HepG2 (cell line): Measurements from ENCODE around the gene STK25. TPM values are rescaled to one million over a fixed set of nuclear protein-coding genes. Genes with fewer than 3 reads are reported as not detected.

ENCODE experiments used
- ASH2L ChIP-seq: fragments of 300-600, 200-600 bp; sonication (generic); IDR thresholded peaks from 2 replicates; pipeline ENCODE4 v1.7.0; 2017; ENCODE audit warnings: low read depth, mild to moderate bottlenecking, moderate library complexity, mixed read lengths, low read length; ENCODE audit not compliant: insufficient read length
- ELF4 ChIP-seq: sonication (generic); formaldehyde crosslinking; IDR thresholded peaks from 2 replicates; pipeline ENCODE4 v1.5.0; 2020; ENCODE audit warnings: missing genetic modification reagents, mild to moderate bottlenecking, moderate library complexity, borderline replicate concordance
- FOXO1 ChIP-seq: sonication (generic); formaldehyde crosslinking; IDR thresholded peaks from 2 replicates; pipeline ENCODE4 v1.4.0; 2020; ENCODE audit warnings: missing genetic modification reagents
- IRF2 ChIP-seq: IDR thresholded peaks from 2 replicates; pipeline ENCODE4 v1.6.1; 2018; ENCODE audit warnings: missing genetic modification reagents, missing compliant biosample characterization
- MAFG ChIP-seq: sonication (generic); formaldehyde crosslinking; IDR thresholded peaks from 2 replicates; pipeline ENCODE4 v1.5.1; 2020; ENCODE audit warnings: mild to moderate bottlenecking, missing genetic modification reagents
- MAX ChIP-seq: IDR thresholded peaks from 2 replicates; pipeline ENCODE4 v1.6.1; 2012; ENCODE audit warnings: inconsistent platforms
- PRMT3 ChIP-seq: sonication (generic); formaldehyde crosslinking; IDR thresholded peaks from 2 replicates; pipeline ENCODE4 v1.8.1; 2022; ENCODE audit warnings: low read depth, mild to moderate bottlenecking, moderate library complexity, missing genetic modification reagents, borderline replicate concordance
- XRCC5 ChIP-seq: fragments of 200-400 bp; formaldehyde crosslinking; optimal IDR thresholded peaks from 2 replicates; pipeline ENCODE3; 2017; ENCODE audit warnings: mild to moderate bottlenecking, low read length
- ZBTB1 ChIP-seq: sonication (generic); formaldehyde crosslinking; IDR thresholded peaks from 2 replicates; pipeline ENCODE4 v1.4.0; 2020; ENCODE audit warnings: missing genetic modification reagents, borderline replicate concordance
- ZFP36L2 ChIP-seq: sonication (generic); formaldehyde crosslinking; IDR thresholded peaks from 2 replicates; pipeline ENCODE4 v1.4.0; 2020; ENCODE audit warnings: missing genetic modification reagents
- ZNF18 ChIP-seq: sonication (generic); formaldehyde crosslinking; IDR thresholded peaks from 2 replicates; pipeline ENCODE4 v1.8.0; 2022; ENCODE audit warnings: mild to moderate bottlenecking, missing genetic modification reagents; ENCODE audit not compliant: insufficient replicate concordance
- ZNF230 ChIP-seq: sonication (generic); formaldehyde crosslinking; IDR thresholded peaks from 2 replicates; pipeline ENCODE4 v1.4.0; 2020; ENCODE audit warnings: mild to moderate bottlenecking, missing genetic modification reagents
- ZNF567 ChIP-seq: sonication (generic); formaldehyde crosslinking; IDR thresholded peaks from 2 replicates; pipeline ENCODE4 v1.8.1; 2023; ENCODE audit warnings: mild to moderate bottlenecking, missing genetic modification reagents, borderline replicate concordance
- ZNF670 ChIP-seq: sonication (generic); formaldehyde crosslinking; IDR thresholded peaks from 2 replicates; pipeline ENCODE4 v1.8.0; 2022; ENCODE audit warnings: mild to moderate bottlenecking, missing genetic modification reagents, borderline replicate concordance
- polyA plus RNA-seq, 8 experiments: library from polyadenylated mRNA; depleted of rRNA in 3 of 8; stranded (reverse) in 7 of 8; unstranded in 1 of 8; fragments of >200 nt; fragmentation: Illumina TruSeq in 4 of 8; extraction: Trizol in 4 of 8; gene quantifications; 2 replicates each; pipeline versions ENCODE4 v1.2.1 to v1.2.3, GENCODE V29; 2011 to 2016; ENCODE audit warnings: low read depth in 4 of 8, missing spikeins in 1 of 8, mixed read lengths in 1 of 8; ENCODE audit not compliant: insufficient read depth in 1 of 8
- total RNA-seq, 5 experiments: library from RNA; depleted of rRNA; stranded (reverse); fragments of >200 nt; fragmentation: Illumina TruSeq; extraction: Trizol; gene quantifications; 2 replicates each; pipeline ENCODE4 v1.2.3, GENCODE V29; 2016; ENCODE audit warnings: low read depth in 1 of 5
- TF ChIP-seq, protein P1 (sequence below): sonication (generic); formaldehyde crosslinking; IDR thresholded peaks from 2 replicates; pipeline ENCODE4 v1.4.0; 2020; ENCODE audit warnings: missing genetic modification reagents
- TF ChIP-seq, protein P2 (sequence below), 2 experiments: fragments of 450-650 bp in 1 of 2; sonication (generic) in 1 of 2; formaldehyde crosslinking in 1 of 2; IDR thresholded peaks; 2 replicates each; pipeline versions ENCODE4 v1.6.1 to v1.8.0; 2016 to 2022; ENCODE audit warnings: antibody characterized with exemption in 1 of 2, mild to moderate bottlenecking in 1 of 2, missing genetic modification reagents in 1 of 2

The STK25 gene
- total and polyA plus RNA-seq, 2 of the 13 experiments (the other 11 are each of a cell fraction or from before 2014, with no cell fraction given) = 177 to 481 TPM

GRCh38 chr2:241507430-241508239 lies 749 bp downstream of the STK25 start (continued):
- TF ChIP-seq, protein P1, sequence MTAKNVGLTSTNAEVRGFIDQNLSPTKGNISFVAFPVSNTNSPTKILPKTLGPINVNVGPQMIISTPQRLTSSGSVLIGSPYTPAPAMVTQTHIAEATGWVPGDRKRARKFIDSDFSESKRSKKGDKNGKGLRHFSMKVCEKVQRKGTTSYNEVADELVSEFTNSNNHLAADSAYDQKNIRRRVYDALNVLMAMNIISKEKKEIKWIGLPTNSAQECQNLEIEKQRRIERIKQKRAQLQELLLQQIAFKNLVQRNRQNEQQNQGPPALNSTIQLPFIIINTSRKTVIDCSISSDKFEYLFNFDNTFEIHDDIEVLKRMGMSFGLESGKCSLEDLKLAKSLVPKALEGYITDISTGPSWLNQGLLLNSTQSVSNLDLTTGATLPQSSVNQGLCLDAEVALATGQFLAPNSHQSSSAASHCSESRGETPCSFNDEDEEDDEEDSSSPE (CRISPR knock-in tag) = peak; percentile 35
- TF ChIP-seq IRF2 (CRISPR knock-in tag) (peak; percentile 10; the same call in 1 of the 2 replicates), PRMT3 (CRISPR knock-in tag) (peak; percentile 71; the same call in 1 of the 2 replicates), ZNF670 (CRISPR knock-in tag) (0 out of 2 replicates have a peak, but pooled peaks have one; percentile 46), ASH2L (peak; percentile 64), ELF4 (CRISPR knock-in tag) (no peak), FOXO1 (CRISPR knock-in tag) (no peak; the same call in 1 of the 2 replicates), ZNF18 (CRISPR knock-in tag) (peak; percentile 81), ZBTB1 (CRISPR knock-in tag) (no peak), XRCC5 (peak; percentile 45), MAX (peak; percentile 73), MAFG (CRISPR knock-in tag) (peak; percentile 37; the same call in 1 of the 2 replicates), ZFP36L2 (no peak), ZNF567 (CRISPR knock-in tag) (peak; percentile 45; the same call in 1 of the 2 replicates), ZNF230 (CRISPR knock-in tag) (peak; percentile 25; the same call in 1 of the 2 replicates)
- TF ChIP-seq, protein P2, sequence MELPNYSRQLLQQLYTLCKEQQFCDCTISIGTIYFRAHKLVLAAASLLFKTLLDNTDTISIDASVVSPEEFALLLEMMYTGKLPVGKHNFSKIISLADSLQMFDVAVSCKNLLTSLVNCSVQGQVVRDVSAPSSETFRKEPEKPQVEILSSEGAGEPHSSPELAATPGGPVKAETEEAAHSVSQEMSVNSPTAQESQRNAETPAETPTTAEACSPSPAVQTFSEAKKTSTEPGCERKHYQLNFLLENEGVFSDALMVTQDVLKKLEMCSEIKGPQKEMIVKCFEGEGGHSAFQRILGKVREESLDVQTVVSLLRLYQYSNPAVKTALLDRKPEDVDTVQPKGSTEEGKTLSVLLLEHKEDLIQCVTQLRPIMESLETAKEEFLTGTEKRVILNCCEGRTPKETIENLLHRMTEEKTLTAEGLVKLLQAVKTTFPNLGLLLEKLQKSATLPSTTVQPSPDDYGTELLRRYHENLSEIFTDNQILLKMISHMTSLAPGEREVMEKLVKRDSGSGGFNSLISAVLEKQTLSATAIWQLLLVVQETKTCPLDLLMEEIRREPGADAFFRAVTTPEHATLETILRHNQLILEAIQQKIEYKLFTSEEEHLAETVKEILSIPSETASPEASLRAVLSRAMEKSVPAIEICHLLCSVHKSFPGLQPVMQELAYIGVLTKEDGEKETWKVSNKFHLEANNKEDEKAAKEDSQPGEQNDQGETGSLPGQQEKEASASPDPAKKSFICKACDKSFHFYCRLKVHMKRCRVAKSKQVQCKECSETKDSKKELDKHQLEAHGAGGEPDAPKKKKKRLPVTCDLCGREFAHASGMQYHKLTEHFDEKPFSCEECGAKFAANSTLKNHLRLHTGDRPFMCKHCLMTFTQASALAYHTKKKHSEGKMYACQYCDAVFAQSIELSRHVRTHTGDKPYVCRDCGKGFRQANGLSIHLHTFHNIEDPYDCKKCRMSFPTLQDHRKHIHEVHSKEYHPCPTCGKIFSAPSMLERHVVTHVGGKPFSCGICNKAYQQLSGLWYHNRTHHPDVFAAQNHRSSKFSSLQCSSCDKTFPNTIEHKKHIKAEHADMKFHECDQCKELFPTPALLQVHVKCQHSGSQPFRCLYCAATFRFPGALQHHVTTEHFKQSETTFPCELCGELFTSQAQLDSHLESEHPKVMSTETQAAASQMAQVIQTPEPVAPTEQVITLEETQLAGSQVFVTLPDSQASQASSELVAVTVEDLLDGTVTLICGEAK (IDR thresholded peaks at IDR 0.05) = no peak
- TF ChIP-seq, protein P2 (CRISPR knock-in tag; IDR thresholded peaks at IDR 0.05) = peak; percentile 77; the same call in 1 of the 2 replicates
